ENCODE data around the gene PRKN. TPM values are rescaled to one million over a fixed set of nuclear protein-coding genes. Genes with fewer than 3 reads are reported as not detected.

Gene PRKN
- total and polyA plus RNA-seq, 3 experiments from 2014 or later = 0.22 to 1.0 (median 0.55) TPM

GRCh38 chr6:162610351-162610750 is 117.2 kb downstream of the PRKN start:
- Histone ChIP-seq H3K4me3 (ENCODE audit: low read length) (no peak overlapping the region), H3K27me3 (ENCODE audit: insufficient read depth, low read length, poor library complexity, severe bottlenecking) (no peaks in the 10 kb centered on the region), H3K27ac (ENCODE audit: low read depth, low read length) (no peak overlapping the region), H3K9me3 (ENCODE audit: low read length) (no peaks in the 10 kb centered on the region), H3K36me3 (ENCODE audit: insufficient read depth, low read length) (no peaks in the 10 kb centered on the region), H3K4me1 (ENCODE audit: insufficient read depth, low read length) (no peaks in the 10 kb centered on the region)
- no peak for DNase-seq
- ChIA-PET POLR2A (no interaction called here), CTCF (no interaction called here)
- H3K36me3 Mint-ChIP-seq = peaks cover 0 to 3% (median 0%) of the 10 kb centered on the region in 3 donors
- H3K27me3 Mint-ChIP-seq = no peaks in the 10 kb centered on the region
- H3K27ac Mint-ChIP-seq = no peak overlapping the region
- no peaks in the 10 kb centered on the region for H3K4me1 Mint-ChIP-seq
- no peak overlapping the region for H3K4me3 Mint-ChIP-seq
- peaks cover 0 to 12% (median 0%) of the 10 kb centered on the region in 5 donors for H3K9me3 Mint-ChIP-seq

- Mint-ChIP-seq H3K4me1 (no peaks in the 10 kb centered on the region), H3K9me3 (peaks cover 0 to 8% (median 5%) of the 10 kb centered on the region in 5 donors), H3K36me3 (peaks cover 0 to 4% (median 0%) of the 10 kb centered on the region in 3 donors), H3K27me3 (no peaks in the 10 kb centered on the region), H3K4me3 (no peak overlapping the region), H3K27ac (no peak overlapping the region)
- H3K9me3 ChIP-seq (ENCODE audit: low read length) = no peaks in the 10 kb centered on the region
- no peaks in the 10 kb centered on the region for H3K27me3 ChIP-seq (ENCODE audit: insufficient read depth, low read length, poor library complexity, severe bottlenecking)
- ChIA-PET CTCF (no interaction called here), POLR2A (no interaction called here)
- H3K4me3 ChIP-seq (ENCODE audit: low read length) = no peak overlapping the region
- DNase-seq = no peak
- H3K36me3 ChIP-seq (ENCODE audit: insufficient read depth, low read length) = no peaks in the 10 kb centered on the region
- no peak overlapping the region for H3K27ac ChIP-seq (ENCODE audit: low read depth, low read length)
- H3K4me1 ChIP-seq (ENCODE audit: insufficient read depth, low read length) = no peaks in the 10 kb centered on the region
Measured at GRCh38 chr6:162605881-162606280, 121.7 kb downstream of the PRKN start.

- Histone ChIP-seq H3K27me3 (ENCODE audit: insufficient read depth, low read length, poor library complexity, severe bottlenecking) (no peaks in the 10 kb centered on the region), H3K27ac (ENCODE audit: low read depth, low read length) (no peak overlapping the region), H3K4me3 (ENCODE audit: low read length) (no peak overlapping the region), H3K36me3 (ENCODE audit: insufficient read depth, low read length) (no peaks in the 10 kb centered on the region), H3K4me1 (ENCODE audit: insufficient read depth, low read length) (no peaks in the 10 kb centered on the region), H3K9me3 (ENCODE audit: low read length) (no peaks in the 10 kb centered on the region)
- no peak overlapping the region for H3K27ac Mint-ChIP-seq
- POLR2A ChIA-PET = no interaction called here
- CTCF ChIA-PET = no interaction called here
- H3K4me1 Mint-ChIP-seq = no peaks in the 10 kb centered on the region
- H3K36me3 Mint-ChIP-seq = peaks cover 0 to 13% (median 0%) of the 10 kb centered on the region in 3 donors
- no peak for DNase-seq
- peaks cover 0 to 15% (median 7%) of the 10 kb centered on the region in 5 donors for H3K9me3 Mint-ChIP-seq
- H3K27me3 Mint-ChIP-seq = peaks cover 0 to 1% of the 10 kb centered on the region in 2 donors
- no peak overlapping the region for H3K4me3 Mint-ChIP-seq
Measured at GRCh38 chr6:162603231-162604015, 124.1 kb downstream of the PRKN start.

- ChIA-PET CTCF (no interaction called here), POLR2A (no interaction called here)
- H3K4me1 ChIP-seq (ENCODE audit: insufficient read depth, low read length) = no peaks in the 10 kb centered on the region
- Mint-ChIP-seq H3K27ac (no peak overlapping the region), H3K9me3 (peaks cover 0 to 15% (median 7%) of the 10 kb centered on the region in 5 donors), H3K36me3 (peaks cover 0 to 13% (median 0%) of the 10 kb centered on the region in 3 donors), H3K27me3 (peaks cover 0 to 1% of the 10 kb centered on the region in 2 donors), H3K4me3 (no peak overlapping the region), H3K4me1 (no peaks in the 10 kb centered on the region)
- no peaks in the 10 kb centered on the region for H3K9me3 ChIP-seq (ENCODE audit: low read length)
- no peaks in the 10 kb centered on the region for H3K36me3 ChIP-seq (ENCODE audit: insufficient read depth, low read length)
- no peak overlapping the region for H3K4me3 ChIP-seq (ENCODE audit: low read length)
- no peak overlapping the region for H3K27ac ChIP-seq (ENCODE audit: low read depth, low read length)
- H3K27me3 ChIP-seq (ENCODE audit: insufficient read depth, low read length, poor library complexity, severe bottlenecking) = no peaks in the 10 kb centered on the region
- DNase-seq = no peak
Measured at GRCh38 chr6:162602759-162603158, 124.8 kb downstream of the PRKN start.

GRCh38 chr6:162596676-162597075 is 130.9 kb downstream of the PRKN start:
- H3K27me3 Mint-ChIP-seq = peaks cover 0 to 1% of the 10 kb centered on the region in 2 donors
- no peak for DNase-seq
- no peak overlapping the region for H3K27ac ChIP-seq (ENCODE audit: low read depth, low read length)
- H3K9me3 Mint-ChIP-seq = peaks cover 2 to 18% (median 3%) of the 10 kb centered on the region in 5 donors
- H3K27me3 ChIP-seq (ENCODE audit: insufficient read depth, low read length, poor library complexity, severe bottlenecking) = no peaks in the 10 kb centered on the region
- ChIA-PET POLR2A (no interaction called here), CTCF (no interaction called here)
- H3K4me3 ChIP-seq (ENCODE audit: low read length) = no peak overlapping the region
- H3K27ac Mint-ChIP-seq = no peak overlapping the region
- no peaks in the 10 kb centered on the region for H3K9me3 ChIP-seq (ENCODE audit: low read length)
- no peak overlapping the region for H3K4me3 Mint-ChIP-seq
- peaks cover 0 to 20% (median 0%) of the 10 kb centered on the region in 3 donors for H3K36me3 Mint-ChIP-seq
- H3K4me1 Mint-ChIP-seq = no peaks in the 10 kb centered on the region
- H3K4me1 ChIP-seq (ENCODE audit: insufficient read depth, low read length) = no peaks in the 10 kb centered on the region
- no peaks in the 10 kb centered on the region for H3K36me3 ChIP-seq (ENCODE audit: insufficient read depth, low read length)

GRCh38 chr6:162591517-162591916 is 136.0 kb downstream of the PRKN start:
- no peaks in the 10 kb centered on the region for H3K4me1 ChIP-seq (ENCODE audit: insufficient read depth, low read length)
- no peak overlapping the region for H3K27ac Mint-ChIP-seq
- no peak overlapping the region for H3K27ac ChIP-seq (ENCODE audit: low read depth, low read length)
- no peaks in the 10 kb centered on the region for H3K27me3 Mint-ChIP-seq
- peaks cover 0 to 22% (median 6%) of the 10 kb centered on the region in 5 donors for H3K9me3 Mint-ChIP-seq
- H3K36me3 Mint-ChIP-seq = peaks cover 0 to 20% (median 0%) of the 10 kb centered on the region in 3 donors
- ChIA-PET CTCF (no interaction called here), POLR2A (no interaction called here)
- no peaks in the 10 kb centered on the region for H3K4me1 Mint-ChIP-seq
- no peak for DNase-seq
- no peaks in the 10 kb centered on the region for H3K9me3 ChIP-seq (ENCODE audit: low read length)
- no peak overlapping the region for H3K4me3 Mint-ChIP-seq
- no peaks in the 10 kb centered on the region for H3K36me3 ChIP-seq (ENCODE audit: insufficient read depth, low read length)
- H3K4me3 ChIP-seq (ENCODE audit: low read length) = no peak overlapping the region
- H3K27me3 ChIP-seq (ENCODE audit: insufficient read depth, low read length, poor library complexity, severe bottlenecking) = no peaks in the 10 kb centered on the region

- Histone ChIP-seq H3K36me3 (ENCODE audit: insufficient read depth, low read length) (no peaks in the 10 kb centered on the region), H3K4me1 (ENCODE audit: insufficient read depth, low read length) (no peaks in the 10 kb centered on the region), H3K4me3 (ENCODE audit: low read length) (no peak overlapping the region), H3K9me3 (ENCODE audit: low read length) (no peaks in the 10 kb centered on the region), H3K27ac (ENCODE audit: low read depth, low read length) (no peak overlapping the region), H3K27me3 (ENCODE audit: insufficient read depth, low read length, poor library complexity, severe bottlenecking) (no peaks in the 10 kb centered on the region)
- POLR2A ChIA-PET = no interaction called here
- Mint-ChIP-seq H3K36me3 (peaks cover 0 to under 1% (median 0%) of the 10 kb centered on the region in 3 donors), H3K27ac (no peak overlapping the region), H3K9me3 (peaks cover 0 to 8% (median 5%) of the 10 kb centered on the region in 5 donors), H3K27me3 (no peaks in the 10 kb centered on the region), H3K4me3 (no peak overlapping the region), H3K4me1 (no peaks in the 10 kb centered on the region)
- CTCF ChIA-PET = no interaction called here
- no peak for DNase-seq
Measured at GRCh38 chr6:162581988-162582780, 145.4 kb downstream of the PRKN start.

- Mint-ChIP-seq H3K36me3 (peaks cover 0 to 3% (median 0%) of the 10 kb centered on the region in 3 donors), H3K9me3 (peaks cover 0 to 13% (median 4%) of the 10 kb centered on the region in 5 donors), H3K27ac (no peak overlapping the region), H3K4me1 (no peaks in the 10 kb centered on the region), H3K27me3 (no peaks in the 10 kb centered on the region), H3K4me3 (no peak overlapping the region)
- no peaks in the 10 kb centered on the region for H3K36me3 ChIP-seq (ENCODE audit: insufficient read depth, low read length)
- H3K4me1 ChIP-seq (ENCODE audit: insufficient read depth, low read length) = no peaks in the 10 kb centered on the region
- ChIA-PET POLR2A (no interaction called here), CTCF (no interaction called here)
- H3K27me3 ChIP-seq (ENCODE audit: insufficient read depth, low read length, poor library complexity, severe bottlenecking) = no peaks in the 10 kb centered on the region
- no peak for DNase-seq
- no peak overlapping the region for H3K4me3 ChIP-seq (ENCODE audit: low read length)
- no peaks in the 10 kb centered on the region for H3K9me3 ChIP-seq (ENCODE audit: low read length)
- H3K27ac ChIP-seq (ENCODE audit: low read depth, low read length) = no peak overlapping the region
Measured at GRCh38 chr6:162580619-162581018, 146.9 kb downstream of the PRKN start.
